Right hindlimb (tissue), 1 donor: ENCODE measurements around the gene LYST.
"Not testable (repeated sequence)": the region's sequence is repeated elsewhere in the genome, so short reads cannot be mapped to it uniquely, and the experiment has no call there.

ENCODE experiments used
- DNase-seq: peaks from one replicate; pipeline ENCODE4 v3.0.0-alpha.2; 2018

The LYST gene

DNA sequence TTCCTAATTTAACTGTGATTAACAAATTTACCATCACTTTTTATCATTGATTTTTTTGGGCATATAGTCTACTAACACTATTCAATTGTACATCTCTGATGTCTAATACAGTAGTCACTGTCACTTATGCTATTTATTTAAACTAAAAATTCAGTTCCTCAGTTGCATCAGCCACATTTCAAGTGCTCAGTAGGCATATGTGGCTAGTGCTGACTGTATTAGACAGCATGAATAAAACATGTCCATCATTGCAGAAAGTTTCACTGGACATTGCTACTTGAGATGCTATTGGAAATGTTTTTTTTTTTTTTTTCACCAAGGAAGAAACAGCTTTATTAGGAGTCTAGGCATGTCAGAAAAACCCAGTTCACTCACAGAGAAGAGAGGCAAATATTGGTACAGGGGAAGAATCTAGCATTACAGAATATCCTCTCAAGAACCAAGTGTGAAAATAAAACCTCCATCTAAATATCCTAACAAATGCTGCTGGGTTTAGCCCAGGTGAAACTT, 109.1 kb downstream of the LYST start:
- no peak for DNase-seq

DNA sequence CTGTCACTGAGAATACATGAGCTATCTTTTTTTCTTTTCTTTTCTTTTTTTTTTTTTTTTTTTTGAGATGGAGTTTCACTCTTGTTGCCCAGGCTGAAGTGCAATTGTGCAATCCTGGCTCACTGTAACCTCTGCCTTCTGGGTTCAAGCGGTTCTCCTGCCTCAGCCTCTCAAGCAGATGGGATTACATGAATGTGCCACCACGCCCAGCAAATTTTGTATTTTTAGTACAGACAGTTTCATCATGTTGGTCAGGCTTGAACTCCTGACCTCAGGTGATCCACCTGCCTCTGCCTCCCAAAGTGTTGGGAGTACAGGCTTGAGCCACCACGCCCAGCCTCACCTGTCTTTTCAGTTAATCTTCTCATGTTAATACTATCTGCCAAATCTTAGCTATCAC, 112.5 kb downstream of the LYST start:
- DNase-seq = not testable (repeated sequence)

DNA sequence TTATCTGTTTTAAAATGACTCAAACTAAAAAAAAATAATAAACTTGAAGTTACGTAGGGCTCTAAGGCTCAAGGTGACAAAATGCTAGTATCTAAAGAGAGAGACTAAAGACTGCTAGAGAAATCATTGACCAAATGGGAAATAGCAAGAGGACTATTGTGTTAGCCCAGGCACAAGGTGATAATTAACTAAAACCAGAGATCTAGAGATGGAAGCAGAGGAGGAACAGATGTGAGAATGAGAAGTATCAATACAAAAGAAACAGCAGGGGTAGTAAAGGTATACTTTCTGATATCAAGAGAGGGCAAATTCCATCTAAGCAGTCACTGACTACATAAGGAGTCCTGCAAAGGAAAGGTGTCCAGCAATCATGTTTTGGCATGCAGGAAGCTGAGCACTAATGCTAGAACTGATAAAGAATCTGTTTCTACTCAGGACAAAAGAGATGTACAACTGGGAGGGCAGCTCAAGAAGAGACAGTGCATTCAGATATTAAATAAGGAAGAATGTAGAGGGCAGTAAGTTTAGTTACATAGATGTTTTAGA, 116.9 kb downstream of the LYST start:
- no peak for DNase-seq

- DNase-seq = no peak
These were observed 118.0 kb downstream of the LYST start for GRCh38 chr1:235748747-235749146.

- DNase-seq = no peak
These were observed 120.5 kb downstream of the LYST start for GRCh38 chr1:235746245-235746644.

DNA sequence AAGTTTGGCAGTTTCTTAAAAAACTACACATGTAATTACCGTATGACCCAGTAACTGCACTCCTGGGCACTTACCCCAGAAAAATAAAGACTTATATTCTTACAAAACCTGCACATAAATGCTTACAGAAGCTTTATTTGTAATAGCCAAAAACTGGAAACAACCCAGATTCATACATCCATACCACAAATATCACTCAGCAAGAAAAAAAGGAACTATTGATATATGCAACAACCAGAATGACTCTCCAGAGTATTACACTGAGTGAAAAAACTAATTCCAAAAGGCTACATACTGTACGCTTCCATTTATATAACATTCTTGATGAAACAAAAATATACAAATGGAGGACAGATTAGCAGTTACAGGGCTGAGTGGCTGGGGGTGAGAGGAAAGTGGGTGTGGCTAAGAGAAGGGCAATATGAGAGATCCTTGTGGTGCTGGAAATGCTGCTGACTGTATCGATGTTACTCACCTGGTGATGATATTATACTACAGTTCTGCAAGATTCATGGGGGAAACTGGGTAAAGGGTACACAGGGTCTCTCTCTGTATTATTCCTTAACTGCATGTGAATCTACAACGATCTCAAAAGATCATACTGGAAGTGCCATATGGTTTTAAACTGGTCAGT, 121.1 kb downstream of the LYST start:
- DNase-seq = no peak

GRCh38 chr1:235742914-235743599, 123.6 kb downstream of the LYST start:
- DNase-seq = no peak

- no peak for DNase-seq
These were observed 125.4 kb downstream of the LYST start for GRCh38 chr1:235741294-235741693.

DNA sequence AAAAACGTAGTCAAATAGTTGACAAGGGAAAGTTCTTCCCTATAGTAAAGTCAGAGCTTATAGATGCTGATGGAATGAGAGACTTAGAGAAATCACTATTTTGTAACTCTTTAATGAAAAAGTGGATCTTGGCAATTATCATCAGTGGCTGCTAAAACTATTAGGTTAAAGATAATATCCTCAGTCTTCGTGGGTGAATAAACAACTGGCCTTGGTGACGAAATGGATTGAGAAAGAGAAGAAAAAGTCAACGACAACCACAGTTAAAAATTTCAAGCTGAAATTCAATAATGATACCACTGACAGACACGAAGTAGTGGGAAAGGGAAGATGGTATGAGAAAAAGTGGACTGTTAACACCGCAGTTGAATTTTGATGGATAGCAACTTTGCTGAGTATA, 127.1 kb downstream of the LYST start:
- no peak for DNase-seq

GRCh38 chr1:235739124-235739523, 127.6 kb downstream of the LYST start:
- DNase-seq = no peak

GRCh38 chr1:235737751-235738150, 129.0 kb downstream of the LYST start:
- no peak for DNase-seq

- no peak for DNase-seq
These were observed 130.4 kb downstream of the LYST start for GRCh38 chr1:235736263-235736662.

DNA sequence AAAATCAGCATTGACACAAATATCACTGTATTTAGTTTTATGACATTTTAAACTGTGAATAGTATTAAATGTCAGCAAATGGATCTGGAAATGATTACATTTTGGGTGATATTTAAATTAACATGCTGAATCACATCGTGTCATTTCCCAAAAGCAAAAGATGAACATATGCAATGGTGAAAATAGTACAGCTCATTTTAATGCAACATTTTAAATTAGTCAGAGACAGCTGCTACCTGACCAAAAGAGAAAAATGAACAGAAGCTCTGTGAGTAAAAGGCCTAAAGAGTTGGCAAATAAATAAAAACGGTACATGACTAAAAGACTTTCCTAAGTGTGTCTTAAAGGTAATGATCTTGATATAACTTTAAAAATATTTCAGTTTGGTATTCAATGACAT, 131.1 kb downstream of the LYST start:
- no peak for DNase-seq

- DNase-seq = no peak
These were observed 132.4 kb downstream of the LYST start for GRCh38 chr1:235734335-235734734.

- no peak for DNase-seq
These were observed 136.7 kb downstream of the LYST start for GRCh38 chr1:235730007-235730406.

- no peak for DNase-seq
These were observed 140.1 kb downstream of the LYST start for GRCh38 chr1:235726557-235726956.

DNA sequence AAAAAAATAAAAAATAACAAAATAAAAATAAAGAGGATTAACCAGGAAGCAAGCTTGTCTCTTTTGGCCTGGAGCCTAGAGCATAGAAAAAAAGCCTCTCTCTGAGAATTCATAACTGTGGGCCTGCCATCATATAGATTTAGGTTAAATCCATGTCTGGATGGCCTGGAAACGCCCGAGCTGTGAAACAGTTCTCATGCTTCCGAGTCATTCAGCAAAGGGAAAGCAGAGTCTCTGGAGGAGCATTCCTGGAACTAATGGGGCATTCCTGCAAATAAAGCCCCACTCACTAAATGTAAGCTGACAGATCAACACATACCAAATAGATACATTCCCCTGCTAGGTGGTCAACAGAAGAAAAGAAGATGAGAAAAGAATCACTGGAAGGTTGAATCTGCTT, 141.3 kb downstream of the LYST start:
- DNase-seq = no peak

- DNase-seq = no peak
These were observed 142.0 kb downstream of the LYST start for GRCh38 chr1:235724730-235725129.

GRCh38 chr1:235722858-235723257, 143.8 kb downstream of the LYST start:
- DNase-seq = no peak

GRCh38 chr1:235721982-235722381, 144.7 kb downstream of the LYST start:
- no peak for DNase-seq

GRCh38 chr1:235720544-235720943, 146.2 kb downstream of the LYST start:
- DNase-seq = no peak

- no peak for DNase-seq
These were observed 152.4 kb downstream of the LYST start for GRCh38 chr1:235714205-235714897.

DNA sequence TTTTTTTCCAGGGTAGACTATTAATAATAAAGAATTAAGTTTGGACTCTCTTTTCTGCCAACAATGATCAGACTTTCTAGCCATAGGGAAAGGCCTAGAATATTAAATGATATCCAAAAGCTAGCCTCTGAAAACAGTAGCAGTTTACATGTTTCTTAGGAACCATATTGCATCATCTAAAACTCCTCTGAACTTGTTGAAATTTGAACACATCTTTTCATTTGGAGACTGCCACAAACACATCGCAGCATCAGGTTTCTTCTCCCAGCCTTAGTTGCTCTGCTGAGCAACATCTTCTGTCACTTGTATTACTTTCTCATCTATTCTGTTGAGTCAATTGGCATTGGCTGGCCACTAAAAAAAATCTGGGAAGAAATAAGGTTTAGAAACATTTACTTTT, 153.9 kb downstream of the LYST start:
- no peak for DNase-seq

GRCh38 chr1:235710687-235711086, 156.0 kb downstream of the LYST start:
- DNase-seq = no peak
